Lung (tissue), 12 donors: ENCODE data around the gene SELENOF. TPM values are rescaled to one million over a fixed set of nuclear protein-coding genes. Genes with fewer than 3 reads are reported as not detected.
A peak's percentile ranks its signal among the peaks of the same experiment; 100 is the strongest.
"Not testable (repeated sequence)": the region's sequence is repeated elsewhere in the genome, so short reads cannot be mapped to it uniquely, and the experiment has no call there.

Experiments used
- ATAC-seq: fragments of 200-7000 bp; cut with Tn5 transposase; one replicate; pipeline ENCODE4 v1.9.1; 2020; ENCODE audit warnings: moderate number of reproducible peaks; ENCODE audit not compliant: insufficient read depth, low FRiP score
- DNase-seq, 3 donors: peaks; one replicate each; pipeline ENCODE4 v3.0.0-alpha.2; 2013 to 2017
- H3K27ac ChIP-seq, 2 donors: one replicate each; pipeline ENCODE4 v1.5.1; 2013; ENCODE audit warnings: mild to moderate bottlenecking in 2 of 2, moderate library complexity in 2 of 2, control low read depth in 1 of 2, inconsistent platforms in 1 of 2, low read depth in 1 of 2, low read length in 1 of 2
- H3K27me3 ChIP-seq, 3 donors: one replicate each; pipeline ENCODE4 v1.5.1; 2013; ENCODE audit warnings: low read length in 2 of 3; ENCODE audit not compliant: control insufficient read depth in 3 of 3, insufficient read depth in 3 of 3
- H3K36me3 ChIP-seq, 4 donors: one replicate each; pipeline ENCODE4 v1.5.1; 2013; ENCODE audit warnings: low read length in 4 of 4, mild to moderate bottlenecking in 1 of 4, moderate library complexity in 1 of 4; ENCODE audit not compliant: control insufficient read depth in 4 of 4, insufficient read depth in 4 of 4
- H3K4me1 ChIP-seq, 5 donors: one replicate each; pipeline ENCODE4 v1.5.1; 2013; ENCODE audit warnings: low read length in 5 of 5, mild to moderate bottlenecking in 2 of 5, moderate library complexity in 1 of 5; ENCODE audit not compliant: control insufficient read depth in 5 of 5, insufficient read depth in 5 of 5
- H3K4me3 ChIP-seq: one replicate; pipeline ENCODE4 v1.5.1; 2013; ENCODE audit warnings: mild to moderate bottlenecking, control low read depth, moderate library complexity
- H3K9ac ChIP-seq, 2 donors: one replicate each; pipeline ENCODE4 v1.5.1; 2013; ENCODE audit warnings: low read length in 2 of 2, control low read depth in 1 of 2; ENCODE audit not compliant: insufficient read depth in 1 of 2
- H3K9me3 ChIP-seq, 4 donors: one replicate each; pipeline ENCODE4 v1.5.1; 2013; ENCODE audit warnings: low read length in 3 of 4, mild to moderate bottlenecking in 1 of 4, moderate library complexity in 1 of 4; ENCODE audit not compliant: control insufficient read depth in 4 of 4, insufficient read depth in 3 of 4
- WGBS, 2 donors: extraction: QIAGEN DNeasy Blood & Tissue Kit; methylation state at CpG; one replicate each; pipeline ENCODE4 v1.1.7; 2013; 5-methylcytosine and 5-hydroxymethylcytosine counted together
- polyA plus RNA-seq, 2 donors: library from polyadenylated mRNA; stranded (reverse); fragments of 200-250 nt; gene quantifications; one replicate each; pipeline ENCODE4 v1.2.1, GENCODE V29; 2013
- total RNA-seq, 2 donors: library from RNA; depleted of rRNA in 1 of 2; stranded (reverse); fragments of >200 nt in 1 of 2; gene quantifications; one replicate each; pipeline ENCODE4 v1.2.1, GENCODE V29; 2014 to 2021
- TF ChIP-seq, protein P1 (sequence below): IDR thresholded peaks from 2 replicates; pipeline ENCODE4 v1.5.1; 2012; ENCODE audit warnings: mild to moderate bottlenecking; ENCODE audit errors: control extremely low read depth, extremely low read depth
- donor health status: control.
- donor health status: control.
- donor health status: Bipolar disorder and iron deficiency.
- donor health status: healthy.
- donor health status: DM: yes; HTN: yes; CAD: no.

Gene SELENOF
- total and polyA plus RNA-seq, 4 donors = 132 to 240 (median 207) TPM

DNA sequence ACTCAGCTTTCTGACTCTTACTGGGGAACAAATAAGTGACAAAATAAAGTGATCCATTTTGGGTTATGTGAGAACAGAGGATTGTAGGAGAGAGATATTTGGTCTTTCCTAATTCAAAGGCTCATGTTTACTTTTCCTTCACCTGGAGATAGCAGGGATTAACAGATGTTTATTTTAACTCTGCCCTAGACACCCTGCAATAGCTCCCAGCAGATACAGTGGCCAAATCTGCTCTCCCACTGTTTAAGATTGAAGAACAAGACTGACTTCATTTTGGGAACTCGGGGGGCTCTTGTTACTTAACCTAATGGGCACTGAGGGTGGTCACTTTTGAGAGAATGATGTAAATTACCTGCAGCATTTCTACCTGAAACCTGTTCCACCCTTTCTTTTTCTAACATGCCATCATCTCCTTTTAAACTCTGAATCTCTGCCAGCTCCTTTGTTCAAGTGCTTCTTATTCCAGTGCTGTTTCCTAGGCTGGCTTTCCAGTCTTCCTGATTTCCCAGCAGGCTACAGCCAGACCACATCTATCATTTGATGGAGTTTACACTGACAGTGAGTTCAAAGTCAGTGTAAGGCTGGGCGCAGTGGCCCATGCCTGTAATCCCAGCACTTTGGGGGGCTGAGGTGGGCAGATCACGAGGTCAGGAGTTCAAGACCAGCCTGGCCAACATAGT lies 90.0 kb downstream of the SELENOF start:
- 61 to 81% methylated on average over 3 of the region's 3 CpGs for WGBS, 2 donors
- ATAC-seq (no peak), DNase-seq (peak in 1 of 3 donors; percentile 56)
- Histone ChIP-seq H3K36me3 (no peaks in the 10 kb centered on the region), H3K27me3 (no peaks in the 10 kb centered on the region), H3K27ac (no peak overlapping the region), H3K4me1 (peaks cover 0 to 7% (median 4%) of the 10 kb centered on the region in 5 donors), H3K9ac (no peak overlapping the region), H3K4me3 (no peak overlapping the region), H3K9me3 (no peaks in the 10 kb centered on the region)
- TF ChIP-seq, protein P1, sequence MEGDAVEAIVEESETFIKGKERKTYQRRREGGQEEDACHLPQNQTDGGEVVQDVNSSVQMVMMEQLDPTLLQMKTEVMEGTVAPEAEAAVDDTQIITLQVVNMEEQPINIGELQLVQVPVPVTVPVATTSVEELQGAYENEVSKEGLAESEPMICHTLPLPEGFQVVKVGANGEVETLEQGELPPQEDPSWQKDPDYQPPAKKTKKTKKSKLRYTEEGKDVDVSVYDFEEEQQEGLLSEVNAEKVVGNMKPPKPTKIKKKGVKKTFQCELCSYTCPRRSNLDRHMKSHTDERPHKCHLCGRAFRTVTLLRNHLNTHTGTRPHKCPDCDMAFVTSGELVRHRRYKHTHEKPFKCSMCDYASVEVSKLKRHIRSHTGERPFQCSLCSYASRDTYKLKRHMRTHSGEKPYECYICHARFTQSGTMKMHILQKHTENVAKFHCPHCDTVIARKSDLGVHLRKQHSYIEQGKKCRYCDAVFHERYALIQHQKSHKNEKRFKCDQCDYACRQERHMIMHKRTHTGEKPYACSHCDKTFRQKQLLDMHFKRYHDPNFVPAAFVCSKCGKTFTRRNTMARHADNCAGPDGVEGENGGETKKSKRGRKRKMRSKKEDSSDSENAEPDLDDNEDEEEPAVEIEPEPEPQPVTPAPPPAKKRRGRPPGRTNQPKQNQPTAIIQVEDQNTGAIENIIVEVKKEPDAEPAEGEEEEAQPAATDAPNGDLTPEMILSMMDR = no peak

DNA sequence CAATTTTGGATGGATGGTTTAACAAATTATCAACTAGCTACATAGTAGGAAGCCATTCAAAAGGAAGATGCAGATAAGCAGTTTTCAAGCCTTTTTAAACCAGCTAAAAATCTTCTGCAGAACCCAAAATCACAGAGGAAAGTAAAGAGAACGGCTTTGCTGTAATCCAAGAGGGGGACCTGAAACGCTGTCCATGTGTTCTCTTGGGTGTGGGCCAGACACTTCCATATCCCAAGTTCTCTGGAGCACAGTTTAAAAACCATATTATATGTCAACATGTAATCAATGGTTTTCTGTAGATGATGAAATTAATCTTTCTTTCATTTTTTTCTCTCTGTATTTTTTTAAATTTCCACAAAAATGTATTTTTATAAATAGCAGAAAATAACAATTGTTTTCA lies 90.5 kb downstream of the SELENOF start:
- TF ChIP-seq, protein P1 = no peak
- H3K27me3 ChIP-seq = no peaks in the 10 kb centered on the region
- H3K4me1 ChIP-seq = peaks cover 0 to 7% (median 4%) of the 10 kb centered on the region in 5 donors
- DNase-seq = peak in 2 of 3 donors; percentile 26 to 43
- WGBS, 2 donors = 74 to 93% methylated on average over 2 of the region's 2 CpGs
- H3K9ac ChIP-seq = no peak overlapping the region
- H3K4me3 ChIP-seq = no peak overlapping the region
- H3K27ac ChIP-seq = no peak overlapping the region
- no peak for ATAC-seq
- no peaks in the 10 kb centered on the region for H3K36me3 ChIP-seq
- H3K9me3 ChIP-seq = no peaks in the 10 kb centered on the region

DNA sequence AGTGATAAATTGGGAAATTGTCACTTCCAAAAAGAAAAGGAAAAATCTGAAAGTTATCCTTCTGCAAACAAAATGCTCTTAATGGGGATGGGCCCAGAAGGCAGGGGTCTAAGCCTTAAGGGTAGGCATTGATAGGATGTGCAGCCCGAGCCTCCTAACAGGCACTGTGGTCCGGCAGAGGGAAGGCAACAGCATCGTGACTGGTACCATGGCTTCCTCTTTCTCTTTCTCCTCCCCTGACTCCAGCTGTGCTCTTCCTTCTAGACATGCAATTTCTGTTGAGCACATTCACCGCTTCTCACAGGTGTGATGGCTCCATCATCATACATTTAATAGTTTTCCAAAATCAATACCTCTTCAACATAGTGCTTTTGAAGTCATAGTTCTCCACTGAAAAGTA lies 91.5 kb downstream of the SELENOF start:
- Histone ChIP-seq H3K4me1 (peaks cover 0 to 7% (median 4%) of the 10 kb centered on the region in 5 donors), H3K27me3 (no peaks in the 10 kb centered on the region), H3K9me3 (no peaks in the 10 kb centered on the region), H3K4me3 (no peak overlapping the region), H3K27ac (no peak overlapping the region), H3K36me3 (no peaks in the 10 kb centered on the region), H3K9ac (no peak overlapping the region)
- TF ChIP-seq, protein P1 = no peak
- WGBS, 2 donors = 27 to 42% methylated on average over 4 of the region's 4 CpGs
- ATAC-seq = no peak
- DNase-seq = no peak

DNA sequence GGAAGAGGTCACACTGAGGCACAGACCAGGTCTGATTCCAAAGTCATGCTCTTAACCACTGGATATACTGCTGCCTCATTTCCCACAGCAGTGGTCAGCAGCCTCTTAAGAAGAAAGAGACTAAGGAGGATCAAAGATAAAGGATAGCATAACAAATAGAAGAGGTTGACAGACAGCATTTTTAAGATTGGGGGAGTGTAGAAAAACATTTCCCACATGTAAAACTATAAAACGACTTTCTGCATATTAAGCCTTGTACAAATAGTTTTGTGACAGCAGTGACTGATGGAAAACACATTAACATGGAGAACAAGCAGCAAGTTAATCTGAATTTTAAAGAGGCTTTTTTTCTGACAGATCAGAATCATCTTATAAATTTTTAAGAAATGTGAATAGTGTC lies 92.0 kb downstream of the SELENOF start:
- H3K36me3 ChIP-seq = no peaks in the 10 kb centered on the region
- 25 to 64% methylated on average over 1 of the region's 1 CpG for WGBS, 2 donors
- H3K27me3 ChIP-seq = no peaks in the 10 kb centered on the region
- H3K4me3 ChIP-seq = no peak overlapping the region
- DNase-seq (no peak), ATAC-seq (no peak)
- TF ChIP-seq, protein P1 = no peak
- H3K27ac ChIP-seq = no peak overlapping the region
- peaks cover 0 to 7% (median 4%) of the 10 kb centered on the region in 5 donors for H3K4me1 ChIP-seq
- no peaks in the 10 kb centered on the region for H3K9me3 ChIP-seq
- H3K9ac ChIP-seq = no peak overlapping the region

DNA sequence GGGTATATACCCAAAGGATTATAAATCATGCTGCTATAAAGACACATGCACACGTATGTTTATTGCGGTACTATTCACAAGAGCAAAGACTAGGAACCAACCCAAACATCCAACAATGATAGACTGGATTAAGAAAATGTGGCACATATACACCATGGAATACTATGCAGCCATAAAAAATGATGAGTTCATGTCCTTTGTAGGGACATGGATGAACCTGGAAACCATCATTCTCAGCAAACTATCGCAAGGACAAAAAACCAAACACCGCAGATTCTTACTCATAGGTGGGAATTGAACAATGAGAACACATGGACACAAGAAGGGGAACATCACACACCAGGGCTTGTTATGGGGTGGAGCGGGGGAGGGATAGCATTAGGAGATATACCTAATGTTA lies 94.0 kb downstream of the SELENOF start:
- not testable (repeated sequence) for H3K27ac ChIP-seq, H3K9ac ChIP-seq, H3K4me3 ChIP-seq, ATAC-seq, H3K4me1 ChIP-seq, H3K9me3 ChIP-seq, DNase-seq, H3K36me3 ChIP-seq, H3K27me3 ChIP-seq
- WGBS, 2 donors = 58 to 83% methylated on average over 5 of the region's 5 CpGs
